Aorta (tissue), 5 donors: ENCODE results near the gene ZNF862. TPM values are rescaled to one million over a fixed set of nuclear protein-coding genes. Genes with fewer than 3 reads are reported as not detected.

Experiments
- ATAC-seq: fragments of 200-7000 bp; cut with Tn5 transposase; one replicate; pipeline ENCODE4 v1.9.1; 2022; ENCODE audit warnings: moderate library complexity; ENCODE audit not compliant: low FRiP score
- DNase-seq, 2 donors: peaks; one replicate each; pipeline ENCODE4 v3.0.0-alpha.2; 2020
- H3K27ac ChIP-seq, 2 donors: one replicate each; pipeline ENCODE4 v1.5.1; 2013; ENCODE audit warnings: low read length in 2 of 2, mild to moderate bottlenecking in 2 of 2, moderate library complexity in 2 of 2, control low read depth in 1 of 2, inconsistent platforms in 1 of 2, low read depth in 1 of 2
- H3K27me3 ChIP-seq, 2 donors: one replicate each; pipeline ENCODE4 v1.6.1; 2013; ENCODE audit warnings: control low read depth in 1 of 2, low read length in 1 of 2, mild to moderate bottlenecking in 1 of 2, moderate library complexity in 1 of 2; ENCODE audit not compliant: insufficient read depth in 2 of 2, control insufficient read depth in 1 of 2
- H3K36me3 ChIP-seq, 2 donors: one replicate each; pipeline ENCODE4 v1.6.1; 2013; ENCODE audit warnings: control low read depth in 1 of 2, low read length in 1 of 2, mild to moderate bottlenecking in 1 of 2; ENCODE audit not compliant: insufficient read depth in 2 of 2, control insufficient read depth in 1 of 2
- H3K4me1 ChIP-seq, 2 donors: one replicate each; pipeline ENCODE4 v1.6.1; 2013; ENCODE audit warnings: low read length in 2 of 2, control low read depth in 1 of 2, mild to moderate bottlenecking in 1 of 2, moderate library complexity in 1 of 2; ENCODE audit not compliant: insufficient read depth in 2 of 2, control insufficient read depth in 1 of 2
- H3K4me3 ChIP-seq, 2 donors: one replicate each; pipeline ENCODE4 v1.5.1; 2013; ENCODE audit warnings: low read length in 2 of 2, control low read depth in 1 of 2, mild to moderate bottlenecking in 1 of 2
- H3K9me3 ChIP-seq: one replicate; pipeline ENCODE4 v1.6.1; 2013; ENCODE audit warnings: mild to moderate bottlenecking, low read length; ENCODE audit not compliant: control insufficient read depth
- WGBS, 2 donors: extraction: QIAGEN DNeasy Blood & Tissue Kit; methylation state at CpG; one replicate each; pipeline ENCODE4 v1.1.7; 2013; 5-methylcytosine and 5-hydroxymethylcytosine counted together
- intact Hi-C, 2 donors: fragments of 100-400 bp; cut with DNase I; formaldehyde crosslinking; loops; one replicate each; pipeline versions ENCODE4 v1.14.2 to v1.15.0; 2022
- polyA plus RNA-seq, 2 donors: library from polyadenylated mRNA; stranded (reverse); fragments of 200-250 nt; gene quantifications; one replicate each; pipeline ENCODE4 v1.2.3, GENCODE V29; 2013
- total RNA-seq, 2 donors: library from RNA; stranded (reverse); fragmentation: NEBNext Ultra II Directional; extraction: Animal tissue kit (Norgen Biotek cat#: 25700); gene quantifications; one replicate each; pipeline ENCODE4 v1.2.1, GENCODE V29; 2021
- donor health status: healthy with polysubstance abuse.
- donor health status: Bipolar disorder and iron deficiency.
- donor health status: DM: no; HTN: no; CAD: no.
- donor health status: DM: no; HTN: no; CAD: no.
- donor health status: DM: yes; HTN: yes; CAD: no.

Gene ZNF862
- total and polyA plus RNA-seq, 4 donors, result 2.9 to 30.1 (median 11.9) TPM

- intact Hi-C loops, result loop anchor here (10.0 kb wide), 2 partner anchors 118 to 208 kb away; a partner anchor contains a TSS
- no peaks in the 10 kb centered on the region for H3K27me3 ChIP-seq
- no peaks in the 10 kb centered on the region for H3K4me1 ChIP-seq
- H3K27ac ChIP-seq, result no peak overlapping the region
- no peak for ATAC-seq
- WGBS, 2 donors, result 66 to 68% methylated on average over 13 of the region's 13 CpGs
- DNase-seq, result no peak
- no peaks in the 10 kb centered on the region for H3K36me3 ChIP-seq
- no peak overlapping the region for H3K4me3 ChIP-seq
- no peaks in the 10 kb centered on the region for H3K9me3 ChIP-seq
Observed at GRCh38 chr7:149832332-149833041, 5.7 kb upstream of the ZNF862 start.

DNA sequence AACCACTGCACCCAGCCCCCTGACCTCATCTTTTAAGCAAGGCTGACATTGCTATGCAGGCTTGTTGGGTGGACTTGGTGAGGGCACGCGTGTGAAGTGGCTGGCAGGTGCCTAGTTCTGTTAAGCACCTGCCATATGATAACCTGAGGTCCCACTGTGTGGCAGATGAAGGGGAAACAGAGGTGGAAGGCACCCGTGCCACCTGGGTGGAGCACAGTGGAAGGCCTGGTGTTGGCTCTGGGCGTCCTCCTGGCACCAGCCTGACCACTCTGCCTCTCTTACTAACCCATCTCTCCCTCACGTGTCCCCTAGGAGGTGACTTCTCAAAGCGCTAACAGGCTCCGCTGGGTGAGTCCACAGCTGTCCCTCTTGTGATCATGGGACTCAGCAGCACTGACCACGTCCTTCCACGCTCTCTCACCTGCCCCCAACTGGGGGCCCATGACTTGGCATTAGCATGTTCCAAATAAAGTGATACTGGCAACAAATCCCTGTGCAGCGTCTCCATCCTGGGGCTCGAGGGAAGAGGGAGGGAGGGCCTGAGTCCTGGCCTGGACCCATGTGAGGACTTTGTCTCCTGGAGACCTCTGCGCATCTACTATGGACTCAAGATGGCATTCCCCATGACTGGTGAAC is 4.6 kb upstream of the ZNF862 start:
- Histone ChIP-seq H3K4me3 (no peak overlapping the region), H3K27me3 (no peaks in the 10 kb centered on the region), H3K4me1 (no peaks in the 10 kb centered on the region), H3K27ac (no peak overlapping the region), H3K36me3 (no peaks in the 10 kb centered on the region), H3K9me3 (no peaks in the 10 kb centered on the region)
- intact Hi-C loops, result loop anchor here (10.0 kb wide), 2 partner anchors 119 to 209 kb away; a partner anchor contains a TSS
- ATAC-seq (no peak), DNase-seq (no peak)
- WGBS, 2 donors, result 82 to 84% methylated on average over 12 of the region's 12 CpGs

- no peak for DNase-seq
Observed at GRCh38 chr7:149834601-149835000, 3.6 kb upstream of the ZNF862 start.

DNA sequence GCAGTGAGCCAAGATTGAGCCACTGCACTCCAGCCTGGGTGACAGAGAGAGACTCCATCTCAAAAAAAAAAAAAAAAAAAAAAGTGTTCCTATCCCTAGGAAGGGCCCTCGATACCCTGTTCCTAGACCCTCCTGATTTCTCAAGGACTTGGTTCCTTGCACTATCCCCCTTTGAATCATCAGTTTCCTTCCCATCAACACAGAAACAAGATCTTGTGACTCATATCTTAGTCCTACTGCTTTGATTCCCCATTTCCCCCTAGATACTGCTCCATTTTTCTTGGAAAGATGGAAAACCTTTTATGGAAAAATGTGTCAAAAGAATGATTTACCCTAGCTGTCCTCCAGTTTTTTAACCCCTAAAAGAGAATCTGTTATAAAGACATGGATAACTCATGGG is 1.7 kb upstream of the ZNF862 start:
- Histone ChIP-seq H3K27me3 (no peaks in the 10 kb centered on the region), H3K27ac (no peak overlapping the region), H3K36me3 (no peaks in the 10 kb centered on the region), H3K4me1 (no peaks in the 10 kb centered on the region), H3K9me3 (no peaks in the 10 kb centered on the region), H3K4me3 (no peak overlapping the region)
- DNase-seq, result no peak
- 92 to 95% methylated on average over 1 of the region's 1 CpG for WGBS, 2 donors
- intact Hi-C loops, result loop anchor here (5.0 to 10.0 kb wide), 3 partner anchors 64 to 212 kb away; partner anchors contain the start of gene ZNF467 (in 1 of the 2)
- no peak for ATAC-seq

More at GRCh38 chr7:149834601-149835000, 3.6 kb upstream of the ZNF862 start:
- H3K9me3 ChIP-seq, result no peaks in the 10 kb centered on the region
- no peaks in the 10 kb centered on the region for H3K36me3 ChIP-seq
- no peak for ATAC-seq
- H3K4me3 ChIP-seq, result no peak overlapping the region
- H3K27me3 ChIP-seq, result no peaks in the 10 kb centered on the region
- no peaks in the 10 kb centered on the region for H3K4me1 ChIP-seq
- no peak overlapping the region for H3K27ac ChIP-seq
- intact Hi-C loops, result loop anchor here (10.0 kb wide), 2 partner anchors 120 to 210 kb away; a partner anchor contains a TSS
- WGBS, 2 donors, result 87 to 89% methylated on average over 8 of the region's 8 CpGs

DNA sequence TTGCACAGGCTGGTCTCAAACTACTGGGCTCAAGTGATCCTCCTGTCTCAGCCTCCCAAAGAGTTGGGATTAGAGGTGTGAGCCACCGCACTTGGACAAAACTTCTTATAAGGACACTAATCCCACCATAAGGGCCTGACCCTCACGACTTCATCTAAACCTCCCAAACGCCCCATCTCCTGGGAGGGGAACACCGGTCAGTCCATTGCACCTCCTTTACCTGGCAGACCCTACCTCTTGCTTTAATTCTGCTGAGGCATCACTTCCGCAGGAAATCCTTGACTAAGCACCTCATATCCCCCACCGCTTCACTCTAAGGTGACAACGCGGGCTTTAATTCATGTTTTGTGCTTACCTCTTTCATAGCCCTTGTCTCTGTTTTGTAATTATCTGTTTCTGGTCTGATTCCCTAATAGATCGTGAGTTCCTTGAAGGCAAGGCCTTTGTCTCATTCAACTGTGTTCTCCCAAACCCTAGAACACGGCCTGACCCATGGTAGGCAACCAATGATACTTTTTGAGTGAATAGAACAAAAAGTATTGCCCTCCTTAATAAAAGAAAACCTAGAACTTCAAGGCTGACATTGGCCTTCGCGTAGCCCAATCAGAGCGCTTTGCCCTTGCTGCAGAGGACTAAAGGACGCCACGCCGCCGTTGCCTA is 481 bp upstream of the ZNF862 start:
- no peak overlapping the region for H3K4me3 ChIP-seq
- H3K36me3 ChIP-seq, result no peaks in the 10 kb centered on the region
- ATAC-seq (no peak), DNase-seq (no peak)
- H3K4me1 ChIP-seq, result no peaks in the 10 kb centered on the region
- no peak overlapping the region for H3K27ac ChIP-seq
- intact Hi-C loops, result loop anchor here (2.0 to 10.0 kb wide), 5 partner anchors 37 to 213 kb away; partner anchors contain the start of gene ZNF467 (in 1 of the 2)
- H3K27me3 ChIP-seq, result no peaks in the 10 kb centered on the region
- 34 to 36% methylated on average over 17 of the region's 17 CpGs for WGBS, 2 donors
- H3K9me3 ChIP-seq, result no peaks in the 10 kb centered on the region

DNA sequence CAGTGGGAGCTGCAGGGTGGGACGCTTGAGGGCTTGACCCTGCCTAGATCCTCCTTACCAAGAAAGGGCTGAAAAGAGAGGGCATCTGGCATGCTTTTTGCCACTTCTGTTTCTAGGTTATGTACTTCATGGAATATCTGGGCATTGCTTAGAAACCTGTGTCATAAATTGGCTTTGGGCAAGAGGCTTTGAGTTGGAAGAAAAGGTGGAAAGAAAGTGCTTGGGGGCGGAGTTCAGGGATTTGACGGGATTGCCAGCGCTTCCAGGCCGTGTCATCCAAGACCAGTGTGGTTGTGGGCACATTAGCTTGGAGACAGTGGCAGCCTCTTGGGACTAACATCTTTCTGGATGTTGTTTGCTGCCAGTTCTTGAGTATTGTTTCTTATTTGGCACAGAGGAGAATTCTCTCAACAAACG is 825 bp downstream of the ZNF862 start:
- no peak for DNase-seq

DNA sequence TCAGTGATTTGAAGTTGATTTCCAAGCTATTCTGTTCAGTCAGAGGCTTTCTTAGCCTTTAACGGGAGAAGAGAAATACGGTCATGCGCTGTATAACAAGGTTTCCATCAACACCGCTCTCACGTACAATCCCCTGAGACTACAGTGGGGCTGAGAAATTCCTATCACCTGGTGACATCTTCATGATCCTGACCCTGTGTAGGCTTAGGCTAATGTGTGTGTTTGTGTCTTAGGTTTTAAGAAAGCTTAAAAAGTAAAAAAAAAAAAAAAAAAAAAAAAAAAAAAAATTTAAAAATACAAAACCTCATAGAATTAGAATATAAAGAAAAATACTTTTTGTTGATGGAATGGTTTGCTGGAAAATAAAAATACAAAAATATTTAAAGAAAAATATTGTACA is 1.8 kb downstream of the ZNF862 start:
- Histone ChIP-seq H3K36me3 (no peaks in the 10 kb centered on the region), H3K4me1 (no peaks in the 10 kb centered on the region), H3K27ac (no peak overlapping the region), H3K9me3 (no peaks in the 10 kb centered on the region), H3K4me3 (no peak overlapping the region), H3K27me3 (no peaks in the 10 kb centered on the region)
- ATAC-seq, result no peak
- intact Hi-C loops, result loop anchor here (2.0 to 10.0 kb wide), 5 partner anchors 35 to 215 kb away; partner anchors contain the start of gene ZNF467 (in 1 of the 2)
- 97 to 98% methylated on average over 5 of the region's 5 CpGs for WGBS, 2 donors
- DNase-seq, result no peak

More for the DNA sequence above, 825 bp downstream of the ZNF862 start:
- no peak overlapping the region for H3K27ac ChIP-seq
- H3K4me3 ChIP-seq, result peak overlapping the region; percentile 72 to 94
- WGBS, 2 donors, result 9 to 11% methylated on average over 6 of the region's 6 CpGs
- no peak for ATAC-seq
- H3K4me1 ChIP-seq, result no peaks in the 10 kb centered on the region
- intact Hi-C loops, result loop anchor here (2.0 to 10.0 kb wide), 5 partner anchors 36 to 214 kb away; partner anchors contain the start of gene ZNF467 (in 1 of the 2)
- H3K36me3 ChIP-seq, result no peaks in the 10 kb centered on the region
- H3K9me3 ChIP-seq, result no peaks in the 10 kb centered on the region
- no peaks in the 10 kb centered on the region for H3K27me3 ChIP-seq

DNA sequence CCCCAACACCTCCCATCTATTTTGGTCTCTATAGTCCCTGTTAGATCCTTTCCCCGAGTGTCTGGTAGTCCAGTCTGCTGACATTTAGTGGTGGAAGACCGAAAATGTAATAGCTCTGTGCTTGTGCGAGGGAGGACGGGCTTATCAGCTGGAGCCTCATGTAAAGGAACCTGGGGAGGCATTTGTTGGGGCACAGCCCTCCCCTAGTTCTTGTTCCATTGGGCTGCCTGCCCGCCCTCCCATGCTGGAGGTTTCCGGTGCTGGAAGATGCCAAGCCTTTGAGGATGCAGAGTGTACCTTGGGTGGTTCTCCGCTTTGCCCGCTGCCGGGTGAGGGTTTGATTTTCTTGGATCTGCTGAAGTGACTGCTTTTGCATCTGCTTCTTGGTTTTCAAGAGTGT is 5.4 kb downstream of the ZNF862 start:
- intact Hi-C loops, result no loop called here

More for the DNA sequence above, 5.4 kb downstream of the ZNF862 start:
- DNase-seq (no peak), ATAC-seq (no peak)
- Histone ChIP-seq H3K27ac (no peak overlapping the region), H3K4me1 (no peaks in the 10 kb centered on the region), H3K27me3 (no peaks in the 10 kb centered on the region), H3K9me3 (no peaks in the 10 kb centered on the region), H3K4me3 (no peak overlapping the region), H3K36me3 (peaks cover 0 to 2% of the 10 kb centered on the region in 2 donors)
- 84 to 91% methylated on average over 9 of the region's 9 CpGs for WGBS, 2 donors
